Measurements from ENCODE around the gene HPCAL4.

The HPCAL4 gene

DNA sequence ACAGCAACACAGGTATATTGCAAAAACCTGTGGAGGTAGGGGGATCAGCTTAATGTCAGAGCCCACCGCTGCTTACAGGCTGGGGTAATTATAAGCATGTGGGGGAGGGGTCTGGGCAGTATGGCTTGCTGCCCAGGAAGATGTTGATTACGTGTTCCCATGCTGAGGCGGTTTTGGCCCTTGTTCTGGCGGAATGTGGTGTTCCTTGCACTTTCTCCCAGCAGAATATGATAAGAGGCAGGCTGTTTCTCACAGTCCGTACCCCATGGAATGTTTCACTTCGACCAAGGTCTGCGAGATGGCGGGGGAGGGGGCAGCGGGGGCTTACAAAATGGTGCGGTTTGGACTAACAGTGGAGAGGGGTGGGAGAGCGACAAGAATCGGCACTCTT is 9.8 kb upstream of the HPCAL4 start:
- no peak for DNase-seq (ENCODE audit: low read depth)

- DNase-seq (ENCODE audit: low read depth) = no peak
Observed at GRCh38 chr1:39700348-39700747, 9.1 kb upstream of the HPCAL4 start.

GRCh38 chr1:39699419-39699818 is 8.2 kb upstream of the HPCAL4 start:
- DNase-seq (ENCODE audit: low read depth) = no peak

DNA sequence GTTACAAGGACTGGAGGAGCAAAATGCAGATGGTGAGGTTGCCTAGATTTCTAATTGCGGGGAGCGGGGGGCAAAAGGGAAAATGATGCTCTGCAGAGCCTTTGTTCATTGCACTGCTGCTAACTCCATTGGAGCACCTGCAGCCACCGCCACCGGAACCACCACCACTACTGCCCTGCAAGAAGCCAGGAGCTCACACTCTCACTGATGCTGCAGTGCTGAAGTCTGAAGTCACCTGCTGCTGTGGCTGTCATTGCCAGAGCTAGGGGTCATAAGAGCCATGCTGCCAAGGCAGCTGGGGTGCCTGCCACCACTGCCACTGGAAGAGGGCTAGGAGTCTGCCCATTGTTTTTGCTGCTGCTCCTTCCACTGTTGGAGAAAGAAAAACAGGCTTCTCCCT is 7.3 kb upstream of the HPCAL4 start:
- DNase-seq (ENCODE audit: low read depth) = no peak

DNA sequence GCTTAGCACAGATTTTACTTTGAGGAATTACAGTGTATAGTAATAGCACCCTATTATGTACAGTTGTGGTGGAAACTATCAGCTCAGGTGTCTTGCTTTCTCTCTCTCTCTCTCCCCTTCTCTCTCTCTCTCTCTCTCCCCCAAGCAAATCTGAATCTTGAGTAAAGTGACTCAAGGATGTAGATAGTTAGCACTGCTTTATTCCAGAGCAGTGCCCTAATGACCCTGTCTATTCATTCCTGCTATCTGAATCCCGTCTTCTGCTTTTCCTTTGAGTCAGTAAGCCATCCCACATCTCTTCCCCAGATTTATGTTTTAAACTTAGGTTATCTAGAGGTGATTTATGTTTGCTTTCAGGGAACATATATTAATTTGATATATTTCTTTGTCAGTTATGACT is 5.2 kb upstream of the HPCAL4 start:
- DNase-seq (ENCODE audit: low read depth) = no peak

DNA sequence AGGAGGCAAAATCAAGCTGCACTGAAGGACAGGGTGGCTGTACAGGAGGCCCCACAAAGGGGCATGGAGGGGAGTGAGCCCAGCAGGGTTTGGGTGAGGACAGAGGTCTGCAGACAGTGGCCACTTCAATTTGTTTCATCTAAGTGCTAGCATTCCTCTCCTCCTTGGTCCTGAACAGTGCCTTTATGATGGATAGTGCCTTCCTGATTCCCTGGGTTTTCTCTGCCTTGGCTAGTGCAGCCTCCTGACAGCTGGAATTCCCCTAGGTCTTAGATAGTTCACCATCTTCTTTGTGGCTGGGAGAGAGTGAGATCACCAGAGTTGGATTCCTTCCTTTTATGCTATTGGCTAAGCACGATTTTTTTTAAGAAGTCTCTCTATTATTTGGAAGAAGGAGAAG is 3.8 kb upstream of the HPCAL4 start:
- no peak for DNase-seq (ENCODE audit: low read depth)

DNA sequence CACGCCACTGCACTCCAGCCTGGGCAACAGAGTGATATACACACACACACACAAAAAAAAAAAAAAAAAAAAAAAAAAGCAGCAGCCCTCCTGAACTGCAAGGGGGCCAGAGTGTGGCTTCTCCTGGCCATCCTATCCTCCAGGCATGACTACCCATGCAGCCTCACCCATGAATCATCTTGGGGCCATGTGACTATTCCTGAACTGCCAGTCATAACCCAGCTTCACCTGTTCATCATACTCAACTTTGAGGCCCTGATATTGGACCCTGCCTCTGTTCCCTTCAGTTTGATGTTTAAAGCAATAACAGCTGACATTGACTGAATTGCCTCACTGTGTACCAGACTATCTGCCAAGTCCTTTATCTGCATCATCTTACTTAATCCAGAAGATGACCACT is 2.8 kb upstream of the HPCAL4 start:
- no peak for DNase-seq (ENCODE audit: low read depth)

- no peak for DNase-seq (ENCODE audit: low read depth)
Observed at GRCh38 chr1:39692152-39693074, 1.2 kb upstream of the HPCAL4 start.

- DNase-seq (ENCODE audit: low read depth) = no peak
Observed at GRCh38 chr1:39690794-39691382, 345 bp downstream of the HPCAL4 start.

GRCh38 chr1:39690225-39690624 is 1.0 kb downstream of the HPCAL4 start:
- DNase-seq (ENCODE audit: low read depth) = no peak

DNA sequence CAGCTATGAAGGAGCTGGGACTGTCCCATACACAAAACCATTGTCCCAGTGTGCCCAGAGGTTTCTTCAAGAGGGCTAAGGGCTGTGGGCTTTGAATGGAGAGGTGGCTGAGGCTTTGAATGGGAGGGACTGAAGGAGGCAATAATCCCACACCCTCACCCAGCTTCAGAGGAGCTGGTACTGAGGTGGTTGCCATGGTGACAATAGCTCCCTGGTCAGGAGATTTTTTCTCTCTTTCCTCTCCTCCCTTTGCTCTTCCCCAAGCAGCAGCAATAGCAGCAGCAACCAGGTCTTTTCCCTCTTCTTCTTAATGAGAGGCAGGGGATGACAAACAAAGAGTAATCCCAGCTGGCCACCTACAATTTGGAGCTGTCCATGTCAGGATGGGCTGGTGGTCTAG is 1.6 kb downstream of the HPCAL4 start:
- DNase-seq (ENCODE audit: low read depth) = no peak

DNA sequence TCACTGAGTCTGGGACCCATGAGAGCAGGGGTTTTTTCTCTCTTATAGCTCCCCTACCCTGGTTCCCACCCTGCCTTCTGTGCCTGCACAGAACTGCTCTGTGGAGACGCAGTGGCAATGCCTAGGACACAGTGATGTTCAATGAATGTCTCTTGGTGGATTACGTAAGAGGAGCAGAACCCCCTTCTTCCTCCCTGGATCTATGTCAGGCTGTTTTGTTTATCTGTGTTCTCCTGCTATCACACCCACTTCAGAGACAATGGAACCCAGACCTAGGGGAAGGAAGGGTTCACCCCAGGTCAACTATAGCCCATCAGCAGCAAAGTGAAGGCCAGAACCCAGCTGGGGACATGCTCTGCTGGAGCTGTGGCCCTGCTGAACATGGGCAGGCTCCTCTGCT is 2.0 kb downstream of the HPCAL4 start:
- DNase-seq (ENCODE audit: low read depth) = no peak

DNA sequence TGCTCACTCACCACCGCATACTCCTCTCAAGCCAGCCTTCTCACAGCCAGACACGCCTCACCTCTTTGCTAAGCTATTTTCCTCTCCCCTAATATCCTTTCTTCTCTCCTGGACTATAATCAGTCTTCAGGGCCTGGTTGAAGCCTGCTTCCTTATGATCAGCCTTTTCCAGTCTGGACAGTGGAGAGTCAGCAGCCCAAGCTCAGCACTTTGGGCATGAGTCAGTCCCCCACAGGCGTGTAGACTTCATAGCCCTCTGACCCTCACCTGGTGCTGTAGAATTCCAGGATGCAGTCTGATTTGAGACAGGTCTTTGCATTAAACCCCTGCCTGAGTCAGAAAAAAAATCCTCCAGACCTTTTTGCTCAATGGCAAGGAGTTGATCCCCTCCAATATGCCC is 2.5 kb downstream of the HPCAL4 start:
- no peak for DNase-seq (ENCODE audit: low read depth)

GRCh38 chr1:39687243-39687642 is 4.0 kb downstream of the HPCAL4 start:
- no peak for DNase-seq (ENCODE audit: low read depth)

GRCh38 chr1:39685071-39685470 is 6.2 kb downstream of the HPCAL4 start:
- DNase-seq (ENCODE audit: low read depth) = no peak

DNA sequence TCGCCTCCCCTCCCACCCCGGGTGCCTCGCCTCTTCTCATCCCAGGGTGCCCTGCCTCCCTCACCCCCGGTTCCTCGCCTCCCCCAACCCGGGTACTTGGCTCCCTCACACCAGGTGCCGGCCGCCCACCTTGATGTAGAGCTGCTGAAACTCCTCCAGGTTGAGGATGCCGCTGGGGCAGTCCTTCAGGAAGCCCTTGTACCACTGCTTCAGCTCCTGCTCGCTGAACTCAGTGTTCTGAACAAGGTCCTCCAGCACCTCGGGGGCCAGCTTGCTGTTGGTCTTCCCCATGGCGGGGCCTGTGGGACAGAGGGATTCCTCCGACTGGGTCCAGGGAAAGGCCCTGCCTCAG is 6.9 kb downstream of the HPCAL4 start:
- no peak for DNase-seq (ENCODE audit: low read depth)

GRCh38 chr1:39683591-39684312 is 7.5 kb downstream of the HPCAL4 start:
- DNase-seq (ENCODE audit: low read depth) = no peak

DNA sequence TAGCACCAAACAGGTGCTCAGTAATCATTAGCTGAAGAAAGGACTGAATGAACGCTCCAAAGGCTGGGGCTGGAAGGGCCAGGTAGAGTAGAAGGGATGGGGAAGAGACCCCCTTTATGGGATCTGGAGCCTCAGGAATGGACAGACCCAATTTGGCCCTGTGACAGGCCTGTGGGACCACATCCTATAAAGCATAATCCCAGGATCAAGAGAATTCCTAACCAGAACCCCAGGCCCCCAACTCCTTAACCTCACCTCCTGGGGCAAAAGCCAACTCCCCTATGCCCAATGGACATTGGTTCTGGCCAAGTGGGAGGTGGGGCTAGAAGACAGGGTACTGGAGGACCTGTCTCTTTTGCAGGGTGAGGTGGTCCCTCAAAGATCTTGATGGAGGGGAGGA is 9.2 kb downstream of the HPCAL4 start:
- DNase-seq (ENCODE audit: low read depth) = no peak

DNA sequence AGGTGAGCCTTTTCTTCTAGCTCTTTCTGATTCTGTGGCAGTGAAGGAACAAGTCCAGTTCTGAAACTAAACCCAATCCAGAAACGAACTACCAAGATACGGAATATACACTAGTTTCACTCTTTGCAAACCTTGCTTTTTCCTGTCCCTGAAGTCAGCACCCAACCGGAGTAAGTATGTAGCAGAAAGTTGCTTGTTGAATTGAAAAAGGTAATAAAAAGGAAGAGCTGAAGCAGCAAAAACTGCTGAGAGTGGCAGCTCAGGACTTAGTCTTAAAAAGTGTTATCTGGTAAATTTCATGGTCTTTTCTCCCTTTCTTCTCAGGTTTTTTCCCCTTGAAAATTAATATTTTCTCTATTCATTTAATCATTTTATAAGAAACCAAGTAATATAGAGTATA is 9.9 kb downstream of the HPCAL4 start:
- no peak for DNase-seq (ENCODE audit: low read depth)

- DNase-seq (ENCODE audit: low read depth) = no peak
Observed at GRCh38 chr1:39680751-39681150, 10.5 kb downstream of the HPCAL4 start.

- DNase-seq (ENCODE audit: low read depth) = no peak
Observed at GRCh38 chr1:39679821-39680220, 11.4 kb downstream of the HPCAL4 start.

DNA sequence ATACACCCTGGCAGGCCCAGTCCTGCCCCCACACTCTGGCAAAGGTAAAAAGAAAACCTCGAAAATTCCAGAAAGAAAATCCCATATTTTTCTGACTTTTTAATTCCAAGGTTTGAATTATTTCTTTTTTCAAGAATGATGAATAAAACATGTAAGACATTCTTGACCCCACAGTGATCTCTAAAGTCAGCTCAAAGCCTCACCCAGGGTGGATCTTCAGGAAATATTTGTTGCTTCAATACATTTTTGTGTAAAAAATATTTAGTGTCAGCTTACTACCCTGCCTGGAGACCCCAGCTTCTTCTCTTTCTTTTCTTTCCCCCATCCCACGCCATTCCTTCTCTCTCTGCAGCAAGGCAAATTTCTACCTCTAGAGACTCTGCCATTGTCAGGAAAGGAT is 12.3 kb downstream of the HPCAL4 start:
- DNase-seq (ENCODE audit: low read depth) = no peak

GRCh38 chr1:39677645-39678044 is 13.6 kb downstream of the HPCAL4 start:
- no peak for DNase-seq (ENCODE audit: low read depth)

Data from stimulated activated CD8-positive, alpha-beta memory T cell treated with anti-CD3 and anti-CD28 coated beads, Interleukin-15, amount 100 ng/mL, for 1 hour (primary cell).